Calu3 (cell line): ENCODE results near the gene GYG1. TPM values are rescaled to one million over a fixed set of nuclear protein-coding genes. Genes with fewer than 3 reads are reported as not detected.

ENCODE experiments used
- BruUV-seq: library from RNA; stranded (reverse); fragments of 400-500 nt; replicated peaks from 2 replicates; lab custom pipeline; 2021; lab: Mats Ljungman, UMichigan
- CTCF ChIA-PET: fragments of 300-600 bp; sonication (Branson Sonifier 250); formaldehyde crosslinking; loops from one replicate; lab custom pipeline; 2022; ENCODE audit warnings: antibody characterized with exemption; lab: Charles Lee
- DNase-seq: peaks from one replicate; pipeline ENCODE4 v3.0.0; 2022
- H3K27ac Mint-ChIP-seq: one replicate; pipeline ENCODE4 v1.8.0; 2022; ENCODE audit warnings: mixed read lengths; ENCODE audit not compliant: unreplicated experiment
- H3K27me3 Mint-ChIP-seq: one replicate; pipeline ENCODE4 v1.8.0; 2022; ENCODE audit warnings: mixed read lengths; ENCODE audit not compliant: unreplicated experiment
- H3K36me3 Mint-ChIP-seq: one replicate; pipeline ENCODE4 v1.8.0; 2022; ENCODE audit warnings: mild to moderate bottlenecking, moderate library complexity, mixed read lengths; ENCODE audit not compliant: insufficient read depth, unreplicated experiment
- H3K4me1 Mint-ChIP-seq: one replicate; pipeline ENCODE4 v1.8.0; 2022; ENCODE audit warnings: mild to moderate bottlenecking, low read depth, mixed read lengths; ENCODE audit not compliant: unreplicated experiment
- H3K4me3 Mint-ChIP-seq: one replicate; pipeline ENCODE4 v1.8.0; 2022; ENCODE audit warnings: mild to moderate bottlenecking, low read depth, moderate library complexity, mixed read lengths; ENCODE audit not compliant: unreplicated experiment
- H3K9me3 Mint-ChIP-seq: one replicate; pipeline ENCODE4 v1.8.0; 2022; ENCODE audit warnings: low read depth, mixed read lengths; ENCODE audit not compliant: unreplicated experiment
- CTCF ChIP-seq: fragments of 200-600 bp; IDR thresholded peaks from one replicate; pipeline ENCODE4 v1.8.0; 2022; ENCODE audit warnings: antibody characterized with exemption; ENCODE audit not compliant: unreplicated experiment
- intact Hi-C: fragments of 100-400 bp; cut with micrococcal nuclease; formaldehyde crosslinking; loops from one replicate; pipeline ENCODE4 v1.10.0; 2022; ENCODE audit not compliant: unreplicated experiment
- total RNA-seq: library from RNA; stranded (reverse); gene quantifications from 2 replicates; pipeline ENCODE4 v1.2.3, GENCODE V29; 2022

GYG1 gene
- total RNA-seq, 1 experiment from 2014 or later = 49.2 TPM

GRCh38 chr3:148962513-148962912, 28.8 kb upstream of the GYG1 start:
- Mint-ChIP-seq H3K27me3 (peaks cover 20% of the 10 kb centered on the region), H3K4me3 (no peak overlapping the region), H3K9me3 (no peaks in the 10 kb centered on the region), H3K36me3 (no peaks in the 10 kb centered on the region), H3K27ac (no peak overlapping the region), H3K4me1 (no peaks in the 10 kb centered on the region)
- BruUV-seq = no TSS peak
- CTCF ChIA-PET = interaction anchor here (0.9 to 2.1 kb wide), 5 partner anchors 12 to 158 kb away, joined by 3 to 5 read pairs (median 3); partner anchors contain the start of gene GYG1
- intact Hi-C loops = no loop called here
- TF ChIP-seq CTCF = no peak
- peak; percentile 66 for DNase-seq

GRCh38 chr3:148964809-148965208, 26.5 kb upstream of the GYG1 start:
- Mint-ChIP-seq H3K4me3 (no peak overlapping the region), H3K27ac (no peak overlapping the region), H3K27me3 (peaks cover 14% of the 10 kb centered on the region), H3K36me3 (no peaks in the 10 kb centered on the region), H3K4me1 (no peaks in the 10 kb centered on the region), H3K9me3 (no peaks in the 10 kb centered on the region)
- no peak for DNase-seq
- CTCF ChIA-PET = no interaction called here
- no TSS peak for BruUV-seq
- intact Hi-C loops = no loop called here
- no peak for TF ChIP-seq CTCF

GRCh38 chr3:148968321-148968720, 23.0 kb upstream of the GYG1 start:
- CTCF ChIA-PET = no interaction called here
- no peaks in the 10 kb centered on the region for H3K4me1 Mint-ChIP-seq
- H3K27ac Mint-ChIP-seq = no peak overlapping the region
- no peak for DNase-seq
- no peak overlapping the region for H3K4me3 Mint-ChIP-seq
- H3K27me3 Mint-ChIP-seq = no peaks in the 10 kb centered on the region
- H3K36me3 Mint-ChIP-seq = no peaks in the 10 kb centered on the region
- intact Hi-C loops = no loop called here
- H3K9me3 Mint-ChIP-seq = no peaks in the 10 kb centered on the region
- no TSS peak for BruUV-seq
- no peak for TF ChIP-seq CTCF

GRCh38 chr3:148970271-148970670, 21.1 kb upstream of the GYG1 start:
- no peaks in the 10 kb centered on the region for H3K9me3 Mint-ChIP-seq
- CTCF ChIA-PET = interaction anchor here (0.6 kb wide), 1 partner anchor 133 kb away, joined by 11 read pairs; no protein-coding TSS in a partner anchor
- H3K4me1 Mint-ChIP-seq = no peaks in the 10 kb centered on the region
- no TSS peak for BruUV-seq
- DNase-seq = no peak
- H3K4me3 Mint-ChIP-seq = no peak overlapping the region
- H3K36me3 Mint-ChIP-seq = no peaks in the 10 kb centered on the region
- no peak for TF ChIP-seq CTCF
- intact Hi-C loops = no loop called here
- H3K27ac Mint-ChIP-seq = no peak overlapping the region
- H3K27me3 Mint-ChIP-seq = no peaks in the 10 kb centered on the region
